Sigmoid colon (tissue), 4 donors: ENCODE results near the gene CCDC136.

Experiments
- EP300 ChIP-seq, 4 donors: sonication (generic); formaldehyde crosslinking; IDR thresholded peaks; one replicate each; pipeline ENCODE4 v1.6.1; 2017; ENCODE audit warnings: antibody characterized with exemption in 4 of 4
- POLR2A ChIP-seq, 2 donors: fragments of 450-650 bp; IDR thresholded peaks; one replicate each; pipeline ENCODE4 v1.6.1; 2016; ENCODE audit warnings: antibody characterized with exemption in 2 of 2, mild to moderate bottlenecking in 2 of 2, moderate library complexity in 2 of 2
- POLR2AphosphoS5 ChIP-seq, 4 donors: sonication (generic); formaldehyde crosslinking; IDR thresholded peaks; one replicate each; pipeline ENCODE4 v1.6.1; 2017; ENCODE audit warnings: antibody characterized with exemption in 4 of 4
- TF ChIP-seq, protein P1 (sequence below), 4 experiments: fragments of 450-650 bp in 3 of 4; fragments of 200-600 bp in 1 of 4; IDR thresholded peaks; one replicate each; pipeline ENCODE4 v1.5.1; 2016 to 2019; ENCODE audit warnings: antibody characterized with exemption in 4 of 4, mild to moderate bottlenecking in 3 of 4, moderate library complexity in 2 of 4

GRCh38 chr7:128790315-128791041 lies 1.3 kb upstream of the CCDC136 start:
- TF ChIP-seq, protein P1, sequence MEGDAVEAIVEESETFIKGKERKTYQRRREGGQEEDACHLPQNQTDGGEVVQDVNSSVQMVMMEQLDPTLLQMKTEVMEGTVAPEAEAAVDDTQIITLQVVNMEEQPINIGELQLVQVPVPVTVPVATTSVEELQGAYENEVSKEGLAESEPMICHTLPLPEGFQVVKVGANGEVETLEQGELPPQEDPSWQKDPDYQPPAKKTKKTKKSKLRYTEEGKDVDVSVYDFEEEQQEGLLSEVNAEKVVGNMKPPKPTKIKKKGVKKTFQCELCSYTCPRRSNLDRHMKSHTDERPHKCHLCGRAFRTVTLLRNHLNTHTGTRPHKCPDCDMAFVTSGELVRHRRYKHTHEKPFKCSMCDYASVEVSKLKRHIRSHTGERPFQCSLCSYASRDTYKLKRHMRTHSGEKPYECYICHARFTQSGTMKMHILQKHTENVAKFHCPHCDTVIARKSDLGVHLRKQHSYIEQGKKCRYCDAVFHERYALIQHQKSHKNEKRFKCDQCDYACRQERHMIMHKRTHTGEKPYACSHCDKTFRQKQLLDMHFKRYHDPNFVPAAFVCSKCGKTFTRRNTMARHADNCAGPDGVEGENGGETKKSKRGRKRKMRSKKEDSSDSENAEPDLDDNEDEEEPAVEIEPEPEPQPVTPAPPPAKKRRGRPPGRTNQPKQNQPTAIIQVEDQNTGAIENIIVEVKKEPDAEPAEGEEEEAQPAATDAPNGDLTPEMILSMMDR (IDR thresholded peaks at IDR 0.05): no peak
- TF ChIP-seq POLR2A (IDR thresholded peaks at IDR 0.05): no peak
- no peak for TF ChIP-seq POLR2AphosphoS5 (IDR thresholded peaks at IDR 0.05)
- no peak for TF ChIP-seq EP300 (IDR thresholded peaks at IDR 0.05)
